Adipose tissue (tissue), 3 donors: Measurements from ENCODE around the gene SCN5A. TPM values are rescaled to one million over a fixed set of nuclear protein-coding genes. Genes with fewer than 3 reads are reported as not detected.

Experiments
- H3K27ac ChIP-seq: one replicate; pipeline ENCODE4 v1.5.1; 2013; ENCODE audit warnings: low read depth, low read length
- WGBS, 3 donors: extraction: QIAGEN DNeasy Blood & Tissue Kit; methylation state at CpG; one replicate each; pipeline ENCODE4 v1.1.7; 2013; 5-methylcytosine and 5-hydroxymethylcytosine counted together
- polyA plus RNA-seq, 3 donors: library from polyadenylated mRNA; stranded (reverse); fragments of 200-250 nt; gene quantifications; one replicate each; pipeline ENCODE4 v1.2.3, GENCODE V29; 2013
- donor health status: healthy with polysubstance abuse.
- donor health status: Bipolar disorder and iron deficiency.
- donor health status: healthy.

SCN5A gene
- polyA plus RNA-seq, 3 donors, result 0.06 to 0.11 (median 0.07) TPM

GRCh38 chr3:38587548-38588131 is 61.8 kb downstream of the SCN5A start:
- 77 to 87% (median 86%) methylated on average over 7 of the region's 7 CpGs for WGBS, 3 donors
- no peak overlapping the region for H3K27ac ChIP-seq

DNA sequence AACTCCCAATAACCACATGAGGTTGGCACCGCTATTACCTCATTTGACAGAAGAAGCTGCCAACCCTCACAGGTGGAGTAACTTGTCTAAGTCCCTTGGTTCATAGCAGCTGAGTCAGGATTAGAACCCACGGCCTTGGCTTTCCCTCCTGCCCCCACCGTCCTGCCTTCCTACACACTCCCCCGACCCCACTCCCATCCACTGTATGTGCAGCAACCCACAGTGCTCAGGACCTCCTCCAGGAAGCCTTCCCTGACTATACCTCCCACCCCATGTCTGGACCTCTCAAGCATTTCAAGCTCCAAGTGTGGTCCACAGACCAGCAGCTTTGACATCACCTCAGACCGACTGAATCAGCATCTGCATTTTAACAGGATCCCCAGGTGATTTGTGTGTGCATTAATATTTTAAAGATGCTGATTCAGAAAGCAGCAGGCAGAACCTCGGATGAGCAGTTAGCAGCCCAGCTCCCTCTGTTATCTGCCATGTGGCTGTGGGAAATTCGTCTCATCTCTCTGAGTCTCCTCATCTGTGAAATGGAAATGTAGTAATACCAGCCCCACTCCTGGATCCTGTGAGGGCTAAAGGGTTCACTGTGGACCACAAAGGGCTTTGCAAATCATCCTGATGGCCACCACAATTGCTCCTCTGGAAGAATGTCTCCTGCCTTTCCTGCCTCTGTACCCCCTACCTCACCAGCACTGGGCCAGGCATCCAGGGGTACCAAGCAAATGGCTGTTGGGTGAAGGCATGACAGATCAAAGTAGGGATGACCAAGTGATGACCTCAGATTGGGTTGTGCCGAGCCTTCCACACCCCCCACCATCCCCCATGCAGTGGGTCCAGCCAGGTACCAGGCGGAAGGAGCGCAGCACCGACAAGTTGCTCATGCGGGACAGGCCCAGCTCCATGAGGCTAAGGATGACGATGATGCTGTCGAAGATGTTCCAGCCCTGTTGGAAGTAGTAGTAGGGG is 62.7 kb downstream of the SCN5A start:
- 80 to 90% (median 88%) methylated on average over 14 of the region's 14 CpGs for WGBS, 3 donors
- H3K27ac ChIP-seq, result no peak overlapping the region

DNA sequence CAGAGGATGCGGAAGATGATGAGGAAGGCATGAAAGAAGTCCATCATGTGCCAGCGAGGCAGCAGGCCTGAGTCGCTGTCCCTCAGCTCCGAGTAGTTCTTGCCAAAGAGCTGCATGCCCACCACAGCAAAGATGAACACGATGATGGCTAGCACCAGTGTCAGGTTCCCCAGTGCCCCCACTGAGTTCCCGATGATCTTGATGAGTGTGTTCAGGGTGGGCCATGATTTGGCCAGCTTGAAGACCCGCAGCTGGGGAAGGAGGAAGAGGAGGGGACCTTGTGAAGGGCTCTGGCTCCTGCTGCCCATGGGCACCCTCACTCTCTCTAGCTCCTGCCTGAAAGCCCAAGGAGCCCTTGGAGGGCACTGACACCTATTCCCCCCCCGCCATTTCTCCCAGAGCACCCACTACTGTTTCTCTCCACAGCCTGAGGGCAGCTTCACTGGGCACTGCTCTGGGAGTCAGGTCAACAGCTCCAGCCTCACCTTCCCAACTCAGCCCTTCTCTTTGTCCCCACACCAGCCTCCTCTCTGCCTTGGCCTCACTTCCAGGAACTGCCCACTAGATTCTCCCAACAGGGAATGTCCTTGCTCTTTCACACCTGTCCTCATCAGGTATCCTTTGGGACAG is 63.6 kb downstream of the SCN5A start:
- no peak overlapping the region for H3K27ac ChIP-seq
- 85 to 96% (median 88%) methylated on average over 7 to 8 of the region's 8 CpGs for WGBS, 3 donors

- no peak overlapping the region for H3K27ac ChIP-seq
- WGBS, 3 donors, result 78 to 94% (median 90%) methylated on average over 6 of the region's 6 CpGs
These were observed 65.8 kb downstream of the SCN5A start for GRCh38 chr3:38583688-38584087.

GRCh38 chr3:38582941-38583645 is 66.4 kb downstream of the SCN5A start:
- 33 to 61% (median 35%) methylated on average over 7 to 8 of the region's 8 CpGs for WGBS, 3 donors

GRCh38 chr3:38582316-38582715 is 67.2 kb downstream of the SCN5A start:
- H3K27ac ChIP-seq, result no peak overlapping the region
- WGBS, 3 donors, result 88 to 94% (median 92%) methylated on average over 6 of the region's 6 CpGs

More at GRCh38 chr3:38582941-38583645, 66.4 kb downstream of the SCN5A start:
- no peak overlapping the region for H3K27ac ChIP-seq

- WGBS, 3 donors, result 77 to 88% (median 78%) methylated on average over 2 of the region's 2 CpGs
- no peak overlapping the region for H3K27ac ChIP-seq
These were observed 67.7 kb downstream of the SCN5A start for GRCh38 chr3:38581774-38582173.

GRCh38 chr3:38580450-38581382 is 68.8 kb downstream of the SCN5A start:
- WGBS, 3 donors, result 83 to 89% (median 85%) methylated on average over 21 of the region's 21 CpGs
- no peak overlapping the region for H3K27ac ChIP-seq

GRCh38 chr3:38579551-38580449 is 69.7 kb downstream of the SCN5A start:
- WGBS, 3 donors, result 54 to 69% (median 67%) methylated on average over 14 of the region's 14 CpGs
- H3K27ac ChIP-seq, result no peak overlapping the region

DNA sequence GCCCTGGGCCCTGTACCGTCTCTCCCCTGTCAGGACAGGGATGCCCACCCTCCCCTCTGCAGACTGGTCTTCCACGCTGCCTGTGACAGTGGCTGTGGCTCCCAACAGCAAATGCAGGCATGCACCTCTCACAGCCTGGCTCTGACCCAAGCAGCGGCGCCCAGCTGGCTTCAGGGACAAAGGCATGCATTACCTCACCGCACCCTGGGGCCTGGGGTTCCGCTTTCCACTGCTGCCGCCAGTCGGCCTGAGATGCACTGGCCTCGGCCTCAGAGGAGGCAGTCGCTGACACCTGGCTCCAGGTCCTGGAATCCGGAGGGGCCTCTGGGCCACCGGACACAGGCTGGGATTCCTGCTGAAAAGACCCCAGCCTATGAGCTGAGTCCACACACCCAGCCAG is 70.3 kb downstream of the SCN5A start:
- WGBS, 3 donors, result 62 to 83% (median 69%) methylated on average over 12 of the region's 12 CpGs
- no peak overlapping the region for H3K27ac ChIP-seq

DNA sequence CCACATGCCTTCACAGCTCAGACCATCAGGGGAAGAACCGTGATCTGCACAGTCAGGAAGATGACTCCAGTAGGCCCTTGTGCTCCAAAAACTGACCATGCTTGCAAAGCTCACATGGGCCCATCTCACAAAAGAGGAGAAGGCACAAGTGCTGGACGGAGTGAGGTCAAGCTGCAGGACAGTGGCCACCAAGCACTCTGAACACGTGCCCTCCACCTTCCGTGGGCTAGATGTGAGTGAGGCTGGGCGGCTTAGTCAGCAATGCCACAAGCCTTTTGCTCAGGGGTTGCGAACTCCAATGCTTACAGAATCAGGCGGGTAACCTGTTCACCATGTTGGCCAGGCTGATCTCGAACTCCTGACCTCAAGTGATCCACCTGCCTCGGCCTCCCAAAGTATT is 70.9 kb downstream of the SCN5A start:
- 84 to 94% (median 93%) methylated on average over 9 of the region's 9 CpGs for WGBS, 3 donors
- H3K27ac ChIP-seq, result no peak overlapping the region

DNA sequence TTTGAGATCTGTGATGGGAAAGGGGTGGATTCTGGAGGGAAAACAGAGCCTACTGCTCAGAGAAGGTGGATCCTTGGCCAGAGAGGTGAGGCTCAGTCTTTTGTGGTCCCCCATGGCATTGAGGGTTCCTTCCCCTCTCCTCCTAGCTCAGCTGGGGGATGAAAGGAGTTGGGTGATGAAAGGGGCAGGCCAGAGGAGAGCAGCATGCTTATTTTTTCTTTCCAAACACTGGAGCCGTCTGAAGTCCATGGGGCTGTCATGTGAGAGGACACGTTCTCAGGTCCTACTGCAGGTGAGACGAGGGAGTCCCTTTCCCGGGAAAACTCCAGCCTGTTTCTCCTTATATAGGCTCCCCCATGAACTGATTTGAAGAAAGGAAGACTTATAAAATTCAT is 71.4 kb downstream of the SCN5A start:
- no peak overlapping the region for H3K27ac ChIP-seq
- WGBS, 3 donors, result 44 to 95% (median 83%) methylated on average over 4 of the region's 4 CpGs

DNA sequence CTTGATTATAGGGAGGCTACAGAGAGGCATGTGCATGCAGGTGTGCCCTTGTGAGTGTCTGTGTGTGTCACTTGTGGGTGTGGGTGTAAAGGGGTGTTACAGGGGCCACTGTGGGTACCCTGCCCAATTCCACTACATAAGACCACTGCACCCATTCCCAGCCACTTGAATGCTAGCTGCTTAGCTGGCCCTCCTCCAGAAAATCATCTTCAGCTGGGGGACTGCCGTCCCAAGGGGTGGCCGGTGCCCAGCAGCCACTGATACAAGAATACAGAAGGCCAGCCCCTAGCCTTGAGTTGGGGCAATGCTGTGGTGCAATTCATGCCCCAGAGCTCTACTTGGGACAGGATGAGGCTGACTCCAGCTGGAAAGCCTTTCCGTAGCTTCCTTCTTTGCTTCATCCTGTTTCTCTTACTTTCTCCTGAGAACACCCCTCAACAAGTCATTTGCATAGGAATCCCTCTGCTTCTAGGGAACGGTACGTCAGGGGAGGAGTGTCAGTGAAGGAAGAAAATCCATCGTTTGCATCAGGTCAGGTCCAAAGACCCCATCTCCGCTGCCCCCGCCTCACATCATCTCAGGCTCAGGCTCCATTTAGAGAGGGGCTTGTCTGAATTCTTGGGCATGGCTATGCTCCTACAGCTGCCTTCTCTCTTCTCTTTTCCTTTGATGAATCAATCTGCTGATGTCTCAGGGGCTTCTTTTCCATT is 72.0 kb downstream of the SCN5A start:
- 65 to 80% (median 75%) methylated on average over 8 of the region's 8 CpGs for WGBS, 3 donors
- H3K27ac ChIP-seq, result no peak overlapping the region

GRCh38 chr3:38576526-38577370 is 72.7 kb downstream of the SCN5A start:
- WGBS, 3 donors, result 72 to 77% (median 74%) methylated on average over 16 of the region's 16 CpGs
- H3K27ac ChIP-seq, result no peak overlapping the region

- 84 to 90% (median 89%) methylated on average over 5 of the region's 5 CpGs for WGBS, 3 donors
- H3K27ac ChIP-seq, result no peak overlapping the region
These were observed 73.4 kb downstream of the SCN5A start for GRCh38 chr3:38576131-38576525.
